ENCODE data around the gene TMEM156.
A peak's percentile ranks its signal among the peaks of the same experiment; 100 is the strongest.

The TMEM156 gene

GRCh38 chr4:38923746-38924145 is 108.5 kb downstream of the TMEM156 start:
- DNase-seq (ENCODE audit: low spot score), result peak; percentile 50

DNA sequence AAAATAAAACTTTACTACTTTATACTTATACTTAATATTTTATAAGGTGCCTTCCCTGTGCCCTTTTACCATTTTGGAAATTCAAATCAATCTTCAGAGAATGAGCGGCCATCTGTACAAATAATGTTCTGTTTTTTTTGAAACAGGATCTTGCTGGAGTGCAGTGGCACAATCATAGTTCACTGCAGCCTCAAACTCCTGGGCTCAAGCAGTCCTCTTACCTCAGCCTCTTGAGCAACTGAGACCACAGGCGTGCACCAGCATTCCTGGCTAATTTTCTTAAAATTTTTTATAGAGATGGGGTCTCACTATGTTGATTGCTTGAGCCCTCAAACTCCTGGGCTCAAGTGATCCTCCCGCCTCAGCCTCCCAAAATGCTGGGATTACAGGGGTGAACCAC is 111.1 kb downstream of the TMEM156 start:
- DNase-seq (ENCODE audit: low spot score), result no peak

- no peak for DNase-seq (ENCODE audit: low spot score)
Measured at GRCh38 chr4:38920677-38921076, 111.5 kb downstream of the TMEM156 start.

GRCh38 chr4:38920186-38920585 is 112.0 kb downstream of the TMEM156 start:
- DNase-seq (ENCODE audit: low spot score), result no peak

GRCh38 chr4:38919494-38919893 is 112.7 kb downstream of the TMEM156 start:
- DNase-seq (ENCODE audit: low spot score), result no peak

DNA sequence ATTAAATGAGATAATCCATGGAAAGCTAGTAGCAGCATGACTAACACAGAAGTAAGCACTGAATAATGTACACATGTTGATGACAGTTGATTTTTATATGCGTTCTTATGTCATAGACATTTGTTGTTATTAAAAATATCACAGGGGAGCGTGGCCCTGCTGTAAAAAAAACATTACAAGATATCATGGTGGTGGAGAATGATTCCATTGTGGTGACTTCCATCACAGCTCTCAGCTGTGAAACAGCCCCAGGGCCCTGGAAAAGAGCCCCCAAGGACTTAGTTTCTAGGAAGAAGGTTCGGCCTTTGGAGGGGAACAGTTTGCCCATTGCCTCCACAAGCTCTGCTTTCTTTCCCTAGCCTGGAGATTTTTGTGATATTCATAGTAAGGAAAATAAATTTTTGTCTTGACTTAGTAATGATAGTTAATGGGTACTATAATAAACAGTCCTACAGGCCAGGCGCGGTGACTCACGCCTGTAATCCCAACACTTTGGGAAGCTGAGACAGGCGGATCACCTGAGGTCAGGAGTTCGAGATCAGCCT is 114.7 kb downstream of the TMEM156 start:
- DNase-seq (ENCODE audit: low spot score), result no peak

Measured in kidney tubule cell (primary cell).